Endothelial cell (in vitro differentiated cells): Measurements from ENCODE around the gene FAU. TPM values are rescaled to one million over a fixed set of nuclear protein-coding genes. Genes with fewer than 3 reads are reported as not detected.

ENCODE experiments used
- DNase-seq: peaks from one replicate; pipeline ENCODE4 v3.0.0; 2021; ENCODE audit warnings: low spot score
- H3K27ac Mint-ChIP-seq: one replicate; pipeline ENCODE4 v1.8.0; 2021; ENCODE audit warnings: mixed read lengths, inconsistent platforms; ENCODE audit not compliant: unreplicated experiment
- H3K27me3 Mint-ChIP-seq: one replicate; pipeline ENCODE4 v1.8.0; 2021; ENCODE audit warnings: mild to moderate bottlenecking, moderate library complexity, mixed read lengths, inconsistent platforms; ENCODE audit not compliant: unreplicated experiment
- H3K36me3 Mint-ChIP-seq: one replicate; pipeline ENCODE4 v1.8.0; 2021; ENCODE audit warnings: mild to moderate bottlenecking, low read depth, mixed read lengths, inconsistent platforms; ENCODE audit not compliant: unreplicated experiment
- H3K4me1 Mint-ChIP-seq: one replicate; pipeline ENCODE4 v1.8.0; 2021; ENCODE audit warnings: mild to moderate bottlenecking, mixed read lengths, inconsistent platforms; ENCODE audit not compliant: unreplicated experiment
- H3K4me3 Mint-ChIP-seq: one replicate; pipeline ENCODE4 v1.8.0; 2021; ENCODE audit warnings: mild to moderate bottlenecking, mixed read lengths, inconsistent platforms; ENCODE audit not compliant: unreplicated experiment
- H3K9me3 Mint-ChIP-seq: one replicate; pipeline ENCODE4 v1.8.0; 2021; ENCODE audit warnings: mixed read lengths, inconsistent platforms; ENCODE audit not compliant: unreplicated experiment
- CTCF ChIP-seq: fragments of 200-600 bp; sonication (generic); IDR thresholded peaks from one replicate; pipeline ENCODE4 v1.5.0; 2021; ENCODE audit warnings: antibody characterized with exemption; ENCODE audit not compliant: unreplicated experiment
- total RNA-seq: library from RNA; stranded (reverse); fragmentation: NEBNext Ultra II Directional; extraction: Animal tissue kit (Norgen Biotek cat#: 25700); gene quantifications from one replicate; pipeline ENCODE4 v1.2.1, GENCODE V29; 2021; ENCODE audit not compliant: unreplicated experiment

Gene FAU
- total RNA-seq, 1 donor from 2014 or later, result 998 TPM

GRCh38 chr11:65113361-65113756 lies 8.6 kb downstream of the FAU start:
- Mint-ChIP-seq H3K4me3 (peak overlapping the region; percentile 84), H3K4me1 (peaks cover 8% of the 10 kb centered on the region), H3K36me3 (peaks cover 17% of the 10 kb centered on the region), H3K27ac (peak overlapping the region; percentile 70), H3K27me3 (peaks cover 22% of the 10 kb centered on the region), H3K9me3 (no peaks in the 10 kb centered on the region)
- no peak for TF ChIP-seq CTCF
- DNase-seq, result no peak

GRCh38 chr11:65112546-65113360 lies 9.2 kb downstream of the FAU start:
- Mint-ChIP-seq H3K27me3 (peaks cover 22% of the 10 kb centered on the region), H3K27ac (no peak overlapping the region), H3K4me3 (peak overlapping the region; percentile 84), H3K36me3 (peaks cover 16% of the 10 kb centered on the region), H3K4me1 (peaks cover 6% of the 10 kb centered on the region), H3K9me3 (no peaks in the 10 kb centered on the region)
- peak; percentile 61 for DNase-seq
- TF ChIP-seq CTCF, result peak; percentile 82

GRCh38 chr11:65111744-65112545 lies 10.0 kb downstream of the FAU start, which contains the start of gene TM7SF2:
TSS of gene TM7SF2 (plus strand) at chr11:65111872. CDS start at chr11:65112016, 144 bp downstream.
- peaks cover 22% of the 10 kb centered on the region for H3K27me3 Mint-ChIP-seq
- peak within 1 kb of the TSS; percentile 93 for H3K4me3 Mint-ChIP-seq
- no peak within 1 kb of the TSS for H3K27ac Mint-ChIP-seq
- no peaks in the 10 kb centered on the region for H3K9me3 Mint-ChIP-seq
- no peak for TF ChIP-seq CTCF
- H3K36me3 Mint-ChIP-seq, result peaks cover 16% of the 10 kb centered on the region
- DNase-seq, result peak; percentile 91
- peaks cover 6% of the 10 kb centered on the region for H3K4me1 Mint-ChIP-seq

DNA sequence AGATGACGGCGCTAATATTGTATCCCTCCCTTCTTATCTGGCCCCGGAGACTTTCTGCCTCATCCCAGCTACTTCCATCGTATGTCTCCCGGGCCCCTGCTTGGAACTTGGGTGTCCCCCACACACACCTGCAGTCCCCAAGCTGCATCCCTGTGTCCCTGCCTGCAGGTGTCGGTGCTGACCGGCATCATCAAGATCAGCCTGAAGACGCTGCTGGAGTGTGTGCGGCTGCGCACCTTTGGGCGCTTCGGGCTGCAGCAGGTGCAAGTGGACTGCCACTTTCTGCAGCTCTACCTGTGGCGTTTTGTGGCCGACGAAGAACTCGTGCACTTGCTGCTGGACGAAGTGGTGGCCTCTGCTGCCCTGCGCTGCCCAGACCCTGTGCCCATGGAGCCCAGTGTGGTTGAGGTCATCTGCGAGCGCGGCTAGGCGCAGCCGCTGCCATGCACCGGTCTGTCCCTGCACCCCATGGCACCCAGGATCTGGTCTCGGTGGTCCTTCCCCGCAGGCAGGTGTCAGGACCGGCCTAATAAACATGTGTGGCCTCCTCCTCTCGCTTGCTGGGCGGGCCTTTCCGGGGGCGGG lies 10.7 kb downstream of the FAU start:
- peaks cover 6% of the 10 kb centered on the region for H3K4me1 Mint-ChIP-seq
- no peak for TF ChIP-seq CTCF
- no peaks in the 10 kb centered on the region for H3K9me3 Mint-ChIP-seq
- no peak for DNase-seq
- no peak overlapping the region for H3K27ac Mint-ChIP-seq
- H3K36me3 Mint-ChIP-seq, result peaks cover 20% of the 10 kb centered on the region
- H3K4me3 Mint-ChIP-seq, result peak overlapping the region; percentile 93
- H3K27me3 Mint-ChIP-seq, result peaks cover 20% of the 10 kb centered on the region
